Kidney glomerular epithelial cell (primary cell): Measurements from ENCODE around the gene MZB1.
"Not testable (repeated sequence)": the region's sequence is repeated elsewhere in the genome, so short reads cannot be mapped to it uniquely, and the experiment has no call there.

ENCODE experiments used
- DNase-seq: peaks from one replicate; lab custom pipeline; 2025; lab: John Stamatoyannopoulos, UW

The MZB1 gene

DNA sequence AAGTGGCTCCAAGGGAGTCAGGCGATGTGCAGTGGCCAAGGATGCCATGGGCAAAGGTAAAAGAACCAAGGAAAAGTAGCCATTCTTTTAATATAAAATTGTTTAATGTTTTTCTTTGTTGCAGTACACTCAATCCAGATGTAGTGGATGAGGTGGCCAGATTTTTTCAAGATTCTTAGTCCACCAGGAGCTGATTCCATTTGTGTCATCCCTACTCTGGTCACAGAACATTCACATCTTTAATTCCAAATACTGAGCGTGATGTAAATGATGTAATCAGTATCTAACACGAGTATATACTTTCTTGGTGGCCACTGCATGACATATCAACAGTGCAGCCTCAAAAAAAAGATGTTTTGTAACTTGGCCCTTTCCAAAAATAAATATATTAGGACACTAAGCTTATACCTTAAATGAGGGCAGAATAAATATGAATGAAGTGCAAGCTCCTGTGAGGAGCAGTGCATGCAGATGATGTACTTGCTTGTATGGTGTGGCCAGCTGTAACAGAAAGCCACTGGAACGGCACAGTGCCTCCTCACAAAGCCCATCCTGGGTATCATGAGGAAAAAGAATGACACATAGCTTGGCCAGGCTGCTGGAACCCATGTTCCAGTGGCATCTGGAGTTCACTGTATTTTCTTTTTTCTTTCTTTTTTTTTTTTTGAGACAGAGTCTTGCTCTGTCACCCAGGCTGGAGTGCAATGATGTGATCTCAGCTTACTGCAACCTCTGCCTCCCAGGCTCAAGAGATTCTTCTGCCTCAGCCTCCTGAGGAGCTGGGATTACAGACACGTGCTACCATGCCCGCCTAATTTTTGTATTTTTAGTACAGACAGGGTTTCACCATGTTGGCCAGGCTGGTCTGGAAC is 20.6 kb upstream of the MZB1 start:
- no peak for DNase-seq

DNA sequence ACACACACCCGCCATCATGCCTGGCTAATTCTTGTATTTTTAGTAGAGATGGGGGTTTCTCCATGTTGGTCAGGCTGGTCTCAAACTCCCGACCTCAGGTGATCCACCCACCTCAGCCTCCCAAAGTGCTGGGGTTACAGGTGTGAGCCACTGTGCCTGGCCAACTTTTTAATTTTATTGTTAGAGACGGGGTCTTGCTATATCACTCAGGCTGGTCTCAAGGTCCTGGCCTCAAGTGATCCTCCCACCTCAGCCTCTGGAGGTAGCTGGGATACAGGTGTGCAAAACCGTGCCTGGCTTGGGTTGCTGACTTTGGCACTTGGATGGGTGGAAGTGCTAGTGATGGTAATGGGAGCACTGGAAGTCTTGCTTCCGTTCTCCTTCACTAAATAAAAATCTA is 19.4 kb upstream of the MZB1 start:
- DNase-seq: not testable (repeated sequence)

DNA sequence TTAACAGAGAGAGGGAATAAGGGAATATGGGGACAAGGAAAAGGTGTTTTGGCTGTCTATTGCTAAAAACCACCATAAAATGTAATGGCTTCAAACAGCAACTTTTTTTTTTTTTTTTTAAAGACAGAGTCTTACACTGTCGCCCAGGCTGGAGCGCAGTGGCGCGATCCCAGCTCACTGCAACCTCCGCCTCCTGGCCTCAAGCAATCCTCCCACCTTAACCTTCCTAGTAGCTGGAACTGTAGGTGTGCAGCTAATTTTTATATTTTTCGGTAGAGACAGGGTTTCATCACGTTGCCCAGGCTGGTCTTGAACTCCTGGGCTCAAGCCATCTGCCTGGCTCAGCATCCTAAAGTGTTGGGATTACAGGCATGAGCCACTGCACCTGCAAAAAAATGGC is 18.5 kb upstream of the MZB1 start:
- no peak for DNase-seq

DNA sequence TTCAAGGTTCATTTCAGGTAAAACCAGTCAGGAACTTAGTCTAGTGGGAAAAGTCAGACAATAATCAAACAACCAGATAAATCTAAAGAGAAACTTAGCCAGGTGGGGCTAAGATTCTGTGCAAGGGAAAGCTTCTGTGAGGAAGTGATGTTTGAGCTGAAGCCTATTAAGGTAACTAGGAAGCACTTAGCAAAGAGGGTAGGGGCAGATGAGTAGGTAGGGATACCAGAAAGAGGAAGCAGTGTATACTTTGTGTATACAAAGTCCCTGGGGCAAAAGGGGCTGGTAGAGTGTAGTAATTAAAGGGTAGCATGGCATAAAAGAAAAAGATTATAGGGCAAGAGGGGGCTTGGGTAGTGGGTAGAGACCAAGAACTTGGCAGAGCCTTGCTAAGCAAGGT is 17.8 kb upstream of the MZB1 start:
- no peak for DNase-seq

DNA sequence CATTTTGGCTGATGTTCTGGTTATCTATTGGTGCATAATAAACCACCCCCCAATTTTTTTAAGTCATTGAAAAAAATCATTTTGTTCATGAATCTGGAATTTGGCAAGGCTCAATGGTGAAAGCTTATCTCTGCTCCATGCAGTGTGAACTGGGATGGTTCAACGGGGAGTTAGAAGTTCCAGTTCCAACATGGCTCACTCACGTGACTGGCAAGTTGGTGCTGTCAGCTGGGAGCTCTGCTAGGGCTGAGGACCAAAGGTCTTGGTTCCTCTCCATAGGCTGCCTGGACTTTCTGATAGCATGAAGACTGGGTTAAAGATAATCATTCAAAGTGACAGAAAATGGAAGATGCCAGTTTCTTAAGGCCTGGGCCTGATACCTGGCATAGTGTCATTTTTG is 17.2 kb upstream of the MZB1 start:
- no peak for DNase-seq

DNA sequence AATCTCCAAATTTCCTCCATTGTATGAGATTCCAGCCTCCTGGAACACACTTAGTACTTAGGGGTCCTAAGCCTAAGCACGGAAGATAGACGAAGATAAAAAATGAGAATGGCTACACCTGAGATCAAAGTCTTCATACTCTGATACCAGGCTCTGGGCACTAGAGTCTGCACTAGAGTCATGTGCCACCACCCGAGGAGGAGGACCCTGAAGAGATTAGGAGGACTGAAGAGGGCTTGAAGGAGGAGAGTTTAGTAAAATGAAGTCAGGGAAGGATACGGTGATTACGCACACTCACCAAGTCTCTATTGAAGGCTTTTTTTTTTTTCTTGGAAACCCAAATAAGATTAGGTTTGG is 14.7 kb upstream of the MZB1 start:
- no peak for DNase-seq

DNA sequence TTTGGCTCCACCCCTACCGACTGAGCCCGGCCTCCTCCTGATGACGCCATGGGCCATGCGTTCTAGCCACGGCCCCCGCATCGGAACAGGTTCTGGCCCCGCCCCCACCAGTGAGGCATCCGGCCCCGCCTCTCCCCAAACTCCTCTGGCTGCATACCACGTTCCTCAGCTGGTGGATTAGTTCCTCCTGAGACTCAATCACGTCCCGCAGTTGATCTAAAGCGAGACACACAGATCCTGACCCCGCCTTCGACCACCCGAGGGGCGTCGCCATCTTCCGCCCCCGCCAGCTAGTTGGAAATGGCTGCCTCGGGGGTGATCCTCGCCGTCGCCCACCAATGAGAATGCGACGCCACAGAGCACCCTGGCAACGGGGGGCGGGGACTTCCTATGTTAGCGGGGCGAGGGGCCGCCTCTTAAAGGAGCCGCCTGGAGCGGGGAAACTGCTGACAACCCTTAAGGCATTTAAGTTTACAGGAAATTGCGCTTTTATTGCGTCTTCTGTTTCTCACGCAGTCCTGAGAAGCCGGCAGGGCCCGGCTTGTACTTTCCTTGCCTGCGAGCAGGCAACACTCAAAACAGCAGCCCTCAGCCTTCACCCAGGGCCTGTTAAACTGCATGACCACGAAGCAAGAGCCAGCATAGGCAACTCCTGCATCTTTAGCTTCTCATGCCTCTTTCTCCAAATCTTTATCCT is 14.2 kb upstream of the MZB1 start, which contains the start of gene SPATA24:
SPATA24 (minus strand) TSS at position 303 of the 697 bp plus-strand sequence; CDS start at position 274, 29 bp downstream.
- peak; percentile 92 for DNase-seq

DNA sequence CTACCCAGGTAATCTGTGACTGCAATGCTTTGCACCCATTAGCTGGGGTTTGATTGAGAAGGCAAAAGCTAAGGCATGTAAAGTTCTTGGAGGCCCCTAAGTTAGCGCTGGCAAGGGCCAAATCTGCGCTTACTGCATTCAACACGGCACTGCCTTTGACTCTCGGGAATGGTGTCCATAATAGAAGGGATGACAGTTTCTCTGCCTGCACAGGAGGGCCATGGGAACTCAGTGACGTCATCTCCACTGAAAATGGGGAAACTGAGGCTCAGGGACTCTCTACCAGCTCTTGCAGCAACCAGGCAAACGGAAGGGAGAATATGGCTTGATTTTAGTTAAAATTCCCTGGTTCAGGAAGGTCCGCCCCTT is 13.7 kb upstream of the MZB1 start:
- no peak for DNase-seq

DNA sequence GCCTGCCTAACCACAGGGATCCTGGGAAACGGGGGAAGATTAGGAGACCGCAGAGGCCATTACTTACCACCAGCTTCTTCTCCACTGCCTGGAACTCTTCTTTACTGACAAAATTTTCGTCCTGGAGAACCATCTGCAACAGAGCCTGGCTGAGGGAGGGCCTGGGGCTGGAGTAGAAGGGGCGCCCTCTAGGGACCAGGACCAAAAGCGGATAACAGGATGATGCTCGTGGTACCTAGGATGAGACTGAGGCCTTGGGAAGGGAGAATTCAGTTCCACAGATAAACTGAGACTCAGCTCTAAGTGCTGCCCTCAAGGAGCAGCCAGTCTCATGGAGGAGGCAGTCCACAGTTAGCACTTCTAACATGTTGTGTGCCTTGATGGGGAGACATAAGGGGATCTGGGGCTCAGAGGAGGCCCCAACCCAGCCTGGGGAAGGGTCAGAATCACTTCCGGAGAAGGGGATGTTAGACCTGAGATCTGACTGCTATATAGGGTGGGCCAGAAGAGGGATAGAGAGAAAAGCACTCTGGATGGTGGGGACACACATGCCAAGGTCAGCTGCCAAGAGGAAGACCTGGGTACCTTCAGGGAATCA is 12.9 kb upstream of the MZB1 start:
- DNase-seq: no peak

DNA sequence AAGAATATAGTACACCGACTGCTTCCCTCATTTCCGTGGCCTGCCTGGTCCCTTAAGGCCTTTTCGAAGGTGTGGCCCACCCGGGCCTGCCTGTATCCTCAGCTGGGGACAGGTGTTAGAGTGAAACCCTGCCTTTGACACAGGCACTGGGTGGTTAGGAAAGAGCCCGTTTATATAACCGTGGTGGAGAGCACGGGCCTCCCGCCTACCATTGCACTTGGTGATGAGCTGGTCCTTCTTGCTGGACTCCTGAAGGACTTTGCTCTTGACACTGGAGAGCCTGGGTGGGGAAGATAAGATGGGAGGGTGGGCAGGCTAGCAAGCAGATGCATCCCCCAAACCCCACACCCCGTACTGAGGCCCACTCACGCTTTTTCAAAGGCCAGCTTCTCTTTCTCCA is 11.8 kb upstream of the MZB1 start:
- DNase-seq: no peak

DNA sequence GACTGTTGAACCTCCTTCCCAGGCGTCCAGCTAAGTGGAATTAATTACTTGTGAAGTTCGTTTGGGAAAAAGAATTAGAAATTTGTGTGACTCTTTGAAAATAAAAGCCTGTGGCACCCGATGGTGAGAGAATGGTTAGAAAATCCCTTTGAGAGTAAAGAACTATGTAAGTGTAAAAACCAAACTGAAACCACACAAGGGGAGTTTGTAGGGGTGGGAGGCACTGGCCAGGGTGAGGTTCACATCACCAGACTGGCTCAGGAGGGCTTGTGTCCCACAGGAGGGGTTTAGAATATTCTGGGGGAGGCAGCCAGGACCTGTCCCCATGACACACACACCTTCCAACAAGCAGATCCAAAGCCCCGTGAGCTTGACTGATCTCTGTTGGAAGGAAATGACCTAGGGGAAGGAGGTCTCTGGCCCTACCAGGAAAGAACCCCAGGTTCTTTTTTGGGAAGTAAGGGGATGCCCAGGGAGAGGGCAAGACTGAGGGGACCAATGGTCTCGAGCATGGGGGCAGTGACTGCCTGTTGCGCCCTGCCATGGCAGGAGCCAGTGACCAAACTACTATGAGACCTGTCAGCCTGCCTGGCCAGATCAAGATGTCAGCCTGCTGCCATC is 9.9 kb upstream of the MZB1 start:
- no peak for DNase-seq

DNA sequence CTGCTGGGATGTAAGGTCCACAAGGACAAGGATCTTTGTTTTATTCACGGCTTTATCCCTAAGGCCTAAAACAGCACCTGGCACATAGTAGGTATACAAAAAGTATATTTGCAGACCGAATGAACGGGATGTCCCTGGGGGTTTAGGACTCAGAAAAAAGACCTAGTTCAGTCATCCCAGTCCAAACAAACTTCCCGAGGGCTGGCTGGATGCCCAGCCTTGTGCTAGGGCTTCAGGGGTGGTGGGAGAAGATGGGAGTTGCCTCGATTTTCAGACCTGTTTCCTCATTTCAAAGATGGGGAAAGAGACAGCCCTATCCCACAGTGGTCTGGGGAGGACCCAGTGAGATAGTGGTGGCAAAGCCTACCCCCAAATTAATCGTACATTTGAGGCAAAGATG is 8.2 kb upstream of the MZB1 start:
- no peak for DNase-seq

DNA sequence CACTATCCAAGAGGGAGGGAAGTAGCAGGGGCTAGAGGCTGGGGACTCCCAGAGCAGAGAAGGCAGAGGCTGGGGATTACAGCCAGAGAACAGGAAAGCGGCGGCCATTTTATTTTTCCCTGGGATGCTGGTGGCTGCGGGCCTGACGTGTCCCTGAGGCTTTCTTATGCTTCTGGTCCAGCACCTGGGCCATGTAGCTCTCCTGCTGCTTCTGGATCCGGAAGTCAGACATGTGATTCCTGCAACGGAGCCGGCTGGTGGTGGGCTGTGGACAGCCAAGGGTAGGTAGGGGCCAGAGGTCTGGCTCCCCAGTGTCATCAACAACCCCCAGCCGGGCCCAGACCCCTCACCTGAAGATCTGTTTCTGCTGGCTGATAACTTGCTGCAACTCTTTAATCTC is 7.0 kb upstream of the MZB1 start:
- no peak for DNase-seq

DNA sequence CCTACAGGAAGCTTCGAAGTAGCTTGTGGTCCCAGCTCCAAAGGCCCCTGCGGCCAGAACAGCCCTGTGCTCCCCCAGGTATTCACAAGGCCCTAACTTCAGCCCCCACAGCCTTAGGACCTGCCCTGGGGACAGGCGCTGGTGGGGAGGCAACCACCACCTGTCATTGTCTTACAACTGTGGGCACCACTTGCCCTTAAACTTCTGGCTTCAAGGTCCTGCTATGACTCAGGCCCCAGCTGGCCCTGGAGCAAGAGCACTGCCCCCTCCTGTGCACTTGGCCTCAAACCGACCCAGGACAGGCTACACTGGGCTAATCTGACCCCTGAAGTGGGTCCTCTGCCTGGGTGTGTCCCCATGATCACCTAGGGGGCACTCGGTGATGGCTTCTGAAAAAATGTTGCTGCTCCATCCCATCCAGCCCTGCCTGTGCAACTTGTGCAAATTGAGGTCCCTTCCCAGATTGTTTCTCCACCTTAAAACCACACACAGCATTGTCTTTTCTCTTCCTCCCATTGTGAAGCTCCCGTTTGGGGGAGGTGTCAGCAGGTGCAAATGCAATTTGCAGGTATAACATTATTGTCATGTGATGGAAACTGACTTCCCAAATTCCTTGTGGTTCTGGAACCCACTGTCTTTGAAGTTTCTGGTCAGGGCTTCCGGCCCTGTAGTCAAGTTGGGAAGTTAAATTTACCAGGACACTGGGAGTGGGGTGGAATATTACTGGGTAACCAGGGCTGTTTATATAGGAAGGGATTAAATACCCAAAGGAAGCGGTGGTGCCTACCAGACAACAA is 6.3 kb upstream of the MZB1 start:
- no peak for DNase-seq

DNA sequence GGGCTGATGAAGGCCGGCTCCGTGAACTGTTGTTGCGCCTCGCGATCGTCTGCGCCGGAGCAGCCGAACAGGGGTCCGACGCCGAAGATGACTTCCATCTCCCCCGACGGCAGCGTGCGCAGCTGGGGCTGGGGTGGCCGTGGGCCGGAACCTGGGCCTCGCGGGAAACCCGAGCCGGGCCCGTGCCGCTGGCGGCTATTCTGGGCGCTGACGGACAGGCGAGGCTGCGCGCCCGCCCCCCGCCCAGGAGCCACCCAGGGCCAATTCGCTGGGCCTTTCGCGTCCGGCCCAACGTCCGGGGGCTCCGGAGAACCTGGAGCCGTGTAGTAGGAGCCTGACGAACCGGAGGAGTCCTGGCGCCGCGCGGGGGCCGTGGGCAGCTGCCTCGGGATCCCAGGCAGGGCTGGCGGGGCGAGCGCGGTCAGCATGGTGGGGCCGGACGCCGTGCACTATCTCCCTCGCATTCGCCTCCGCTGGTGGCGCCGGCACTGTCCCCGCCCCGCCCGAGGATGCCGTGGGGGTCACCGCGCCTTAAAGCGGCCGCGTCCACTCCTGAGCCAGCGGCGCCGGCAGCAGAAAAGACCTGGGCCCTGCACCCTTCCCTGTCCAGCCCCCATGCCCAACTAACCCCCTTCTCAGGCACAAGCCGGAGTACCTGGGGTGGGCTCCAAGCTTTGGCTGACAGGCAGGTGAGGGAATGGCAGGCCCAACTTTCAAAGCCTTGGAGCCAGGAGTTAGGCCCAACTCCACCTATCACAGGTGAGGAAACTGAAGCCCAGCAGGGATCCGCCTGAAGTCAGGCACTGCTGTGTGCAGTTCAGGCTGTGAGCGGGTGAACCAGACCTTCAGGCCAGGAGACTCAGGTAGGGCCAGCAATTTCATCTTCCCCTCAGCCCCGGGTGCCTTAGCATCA is 5.2 kb upstream of the MZB1 start, which contains the start of gene PROB1:
PROB1 (minus strand) TSS at position 451 of the 913 bp plus-strand sequence; CDS start at position 428, 23 bp downstream.
- DNase-seq: no peak

DNA sequence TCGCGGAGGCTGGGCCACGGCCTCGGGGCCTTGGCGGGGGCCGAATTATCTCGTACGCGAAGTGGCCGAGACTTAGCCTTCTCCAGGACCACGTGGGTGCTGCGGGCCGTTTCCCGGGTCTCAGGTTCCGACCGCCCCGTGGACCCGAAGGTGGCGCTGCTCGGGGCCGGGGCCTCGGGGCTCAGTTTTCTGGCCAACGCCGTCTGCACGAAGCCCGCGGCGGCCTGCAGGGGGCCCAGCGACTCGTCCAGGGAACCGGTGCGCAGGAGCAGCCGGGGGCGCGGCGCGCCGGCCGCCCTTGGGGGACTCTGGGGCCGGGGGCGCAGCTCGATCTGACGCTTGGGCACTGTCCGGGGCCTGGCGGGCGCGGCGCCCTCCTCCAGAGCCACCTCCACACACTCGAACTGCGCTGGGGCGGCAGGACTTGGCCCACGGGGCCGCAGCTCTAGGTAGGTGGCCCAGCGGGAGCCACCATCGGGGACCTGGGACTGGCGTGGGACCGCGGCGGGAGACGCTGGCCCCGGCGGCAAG is 4.5 kb upstream of the MZB1 start:
- DNase-seq: no peak

DNA sequence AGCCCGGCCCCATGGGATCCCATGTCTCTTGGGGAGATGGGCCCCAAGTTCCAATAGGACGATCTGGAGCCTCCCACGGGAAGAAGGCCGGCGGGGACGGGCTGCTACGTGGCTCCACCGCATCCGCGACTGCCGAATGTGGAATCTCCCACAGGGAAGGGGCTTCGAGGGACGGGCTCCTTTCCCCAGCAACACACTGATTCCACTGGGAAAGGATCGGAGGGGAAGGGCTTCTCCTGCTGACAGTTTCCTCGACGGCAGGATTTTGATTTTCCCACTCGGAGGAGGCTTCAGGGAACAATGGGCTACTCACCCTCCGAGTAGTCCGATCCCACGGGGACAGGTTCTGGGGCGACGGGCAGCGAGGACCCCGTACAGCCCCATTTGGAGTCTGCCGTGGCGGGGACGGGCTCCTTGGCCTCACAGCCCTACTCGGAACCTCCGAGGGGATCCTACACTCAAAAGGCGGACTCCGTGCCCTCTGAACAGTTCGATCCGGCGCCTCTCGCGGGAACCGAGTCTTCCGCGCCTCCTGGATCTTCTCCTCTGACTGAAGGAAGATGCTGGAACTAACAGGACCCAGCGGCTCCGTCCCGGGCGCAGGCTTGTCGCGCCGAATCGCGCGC is 3.9 kb upstream of the MZB1 start:
- DNase-seq: no peak

DNA sequence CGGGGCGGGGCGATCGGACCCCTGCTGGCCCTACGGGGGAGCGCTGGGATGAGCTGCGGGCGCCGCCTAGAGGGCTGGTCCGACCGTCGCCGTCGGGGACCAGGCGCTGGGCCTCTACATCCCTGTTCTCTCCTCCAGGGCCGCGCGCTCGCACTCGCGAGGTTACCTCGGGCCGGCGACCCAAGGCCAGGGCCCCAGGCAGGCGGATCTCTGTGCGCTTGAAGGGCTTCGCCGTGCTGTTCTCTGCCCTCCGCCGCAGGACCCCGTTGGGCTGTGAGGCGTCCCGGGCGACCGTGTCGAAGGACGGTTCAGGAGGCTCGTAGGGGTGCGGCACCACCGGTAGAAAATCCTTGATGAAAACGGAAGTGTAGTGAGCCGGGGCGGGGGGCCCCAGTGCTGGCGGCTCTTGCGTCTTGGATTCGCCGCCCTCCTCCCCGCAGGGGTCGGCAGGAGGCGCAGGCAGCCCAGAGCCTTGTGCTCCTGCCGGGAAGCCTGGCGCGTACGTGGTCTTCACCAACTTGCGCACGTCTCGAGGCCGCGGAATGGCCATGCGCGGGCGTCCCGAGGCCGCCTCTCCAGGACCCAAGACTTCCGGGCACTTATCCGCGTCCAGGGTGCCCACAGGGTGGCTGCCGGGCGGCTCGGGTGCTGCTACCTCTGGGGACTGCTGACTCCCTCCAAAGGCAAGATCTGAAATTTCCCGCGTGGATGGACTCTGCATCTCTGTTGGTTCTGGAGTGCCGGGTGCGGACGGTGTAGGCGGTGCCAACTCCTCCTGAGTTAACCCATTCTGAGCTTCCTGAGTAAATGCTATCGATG is 3.2 kb upstream of the MZB1 start:
- DNase-seq: no peak

DNA sequence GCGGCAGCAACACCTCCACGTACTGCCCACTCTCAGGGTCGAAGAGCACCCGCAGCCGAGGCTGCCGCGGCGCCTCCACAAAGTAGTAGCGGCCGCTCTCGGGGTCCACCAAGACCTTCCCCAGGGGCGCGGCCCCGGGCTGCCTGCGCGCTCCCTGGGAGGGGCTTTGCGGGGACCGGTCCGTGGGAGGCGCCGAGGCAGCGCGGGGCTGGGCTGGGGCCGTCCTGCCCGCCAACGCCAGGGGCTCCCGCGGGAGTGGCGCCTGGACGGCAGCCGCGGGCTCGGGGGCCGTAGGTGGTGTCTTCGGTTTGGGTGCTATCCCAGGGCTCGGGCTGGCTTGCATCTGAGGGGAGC is 2.6 kb upstream of the MZB1 start:
- DNase-seq: no peak
